Activated T-helper 1 cell treated with Interleukin-2 at 50 U/mL for 16 hours (primary cell): ENCODE measurements around the gene IFI27L2.

Experiments used
- DNase-seq: peaks from one replicate; pipeline ENCODE4 v3.0.0-alpha.2; 2020; ENCODE audit warnings: low read depth

Gene IFI27L2

GRCh38 chr14:94100847-94101246 is 28.6 kb downstream of the IFI27L2 start:
- no peak for DNase-seq

GRCh38 chr14:94099006-94099405 is 30.4 kb downstream of the IFI27L2 start:
- DNase-seq: no peak

GRCh38 chr14:94098326-94098992 is 30.9 kb downstream of the IFI27L2 start:
- no peak for DNase-seq

- no peak for DNase-seq
Observed at GRCh38 chr14:94097091-94097490, 32.3 kb downstream of the IFI27L2 start.

GRCh38 chr14:94093418-94093817 is 36.0 kb downstream of the IFI27L2 start:
- DNase-seq: no peak

- DNase-seq: no peak
Observed at GRCh38 chr14:94089479-94089878, 39.9 kb downstream of the IFI27L2 start.

- DNase-seq: no peak
Observed at GRCh38 chr14:94088516-94088915, 40.9 kb downstream of the IFI27L2 start.

GRCh38 chr14:94087891-94088290 is 41.5 kb downstream of the IFI27L2 start:
- DNase-seq: no peak

- DNase-seq: no peak
Observed at GRCh38 chr14:94081386-94081820, 48.0 kb downstream of the IFI27L2 start.

- DNase-seq: peak; percentile 93
Observed at GRCh38 chr14:94080621-94081385, 48.6 kb downstream of the IFI27L2 start, which contains the start of the genes DDX24 and IFI27L1. DDX24 (minus strand) TSS chr14:94081202; CDS start chr14:94079742, 1,460 bp downstream. IFI27L1 (plus strand) TSS chr14:94081310; CDS start chr14:94096938, 15,628 bp downstream.

- DNase-seq: no peak
Observed at GRCh38 chr14:94079891-94080620, 49.3 kb downstream of the IFI27L2 start.

- DNase-seq: no peak
Observed at GRCh38 chr14:94077823-94078222, 51.6 kb downstream of the IFI27L2 start.
